DND-41 (cell line): ENCODE measurements around the gene NLGN1.

Experiments
- EZH2 ChIP-seq: IDR thresholded peaks from 3 replicates; pipeline ENCODE4 v1.6.1; 2012; ENCODE audit warnings: borderline replicate concordance, low read depth, mild to moderate bottlenecking, moderate library complexity, low read length, inconsistent platforms; ENCODE audit not compliant: severe bottlenecking
- TF ChIP-seq, protein P1 (sequence below): IDR thresholded peaks from 2 replicates; pipeline ENCODE4 v1.5.1; 2012; ENCODE audit warnings: borderline replicate concordance, low read length, moderate library complexity, mild to moderate bottlenecking; ENCODE audit not compliant: poor library complexity, severe bottlenecking; ENCODE audit errors: extremely low read depth

- TF ChIP-seq, protein P1, sequence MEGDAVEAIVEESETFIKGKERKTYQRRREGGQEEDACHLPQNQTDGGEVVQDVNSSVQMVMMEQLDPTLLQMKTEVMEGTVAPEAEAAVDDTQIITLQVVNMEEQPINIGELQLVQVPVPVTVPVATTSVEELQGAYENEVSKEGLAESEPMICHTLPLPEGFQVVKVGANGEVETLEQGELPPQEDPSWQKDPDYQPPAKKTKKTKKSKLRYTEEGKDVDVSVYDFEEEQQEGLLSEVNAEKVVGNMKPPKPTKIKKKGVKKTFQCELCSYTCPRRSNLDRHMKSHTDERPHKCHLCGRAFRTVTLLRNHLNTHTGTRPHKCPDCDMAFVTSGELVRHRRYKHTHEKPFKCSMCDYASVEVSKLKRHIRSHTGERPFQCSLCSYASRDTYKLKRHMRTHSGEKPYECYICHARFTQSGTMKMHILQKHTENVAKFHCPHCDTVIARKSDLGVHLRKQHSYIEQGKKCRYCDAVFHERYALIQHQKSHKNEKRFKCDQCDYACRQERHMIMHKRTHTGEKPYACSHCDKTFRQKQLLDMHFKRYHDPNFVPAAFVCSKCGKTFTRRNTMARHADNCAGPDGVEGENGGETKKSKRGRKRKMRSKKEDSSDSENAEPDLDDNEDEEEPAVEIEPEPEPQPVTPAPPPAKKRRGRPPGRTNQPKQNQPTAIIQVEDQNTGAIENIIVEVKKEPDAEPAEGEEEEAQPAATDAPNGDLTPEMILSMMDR: no peak
- TF ChIP-seq EZH2: no peak
Observed at GRCh38 chr3:174089592-174089991, 692.0 kb downstream of the NLGN1 start.
